Testis (tissue), 3 donors: ENCODE measurements around the gene MATCAP1. TPM values are rescaled to one million over a fixed set of nuclear protein-coding genes. Genes with fewer than 3 reads are reported as not detected.

Source experiments
- DNase-seq: peaks from one replicate; pipeline ENCODE4 v3.0.0-alpha.2; 2019
- H3K27ac ChIP-seq, 2 donors: fragments of 200-600 bp; sonication (generic); one replicate each; pipeline ENCODE4 v1.5.1; 2019
- H3K27me3 ChIP-seq: fragments of 200-600 bp; sonication (generic); one replicate; pipeline ENCODE4 v1.5.1; 2019
- H3K36me3 ChIP-seq: fragments of 200-600 bp; sonication (generic); one replicate; pipeline ENCODE4 v1.5.1; 2017; ENCODE audit warnings: low read depth; ENCODE audit errors: missing control alignments
- H3K4me1 ChIP-seq: fragments of 200-600 bp; sonication (generic); one replicate; pipeline ENCODE4 v1.5.1; 2019
- H3K4me3 ChIP-seq, 2 donors: fragments of 200-600 bp; sonication (generic); one replicate each; pipeline ENCODE4 v1.5.1; 2017 to 2019
- H3K9me3 ChIP-seq: fragments of 200-600 bp; sonication (generic); one replicate; pipeline ENCODE4 v1.5.1; 2017
- POLR2A ChIP-seq: fragments of 450-650 bp; IDR thresholded peaks from one replicate; pipeline ENCODE4 v1.6.1; 2017; ENCODE audit warnings: antibody characterized with exemption, mild to moderate bottlenecking, moderate library complexity
- WGBS, 2 donors: methylation state at CpG; one replicate each; pipeline ENCODE4 v1.1.5; 2018; 5-methylcytosine and 5-hydroxymethylcytosine counted together
- intact Hi-C: fragments of 100-400 bp; cut with DNase I; formaldehyde crosslinking; loops from one replicate; pipeline ENCODE4 v1.15.1; 2023; ENCODE audit warnings: low total_unique reads
- polyA plus RNA-seq: library from polyadenylated mRNA; stranded (reverse); fragments of 350-450 nt; fragmentation: Illumina TruSeq; extraction: RNeasy Lipid Tissue Mini Kit (QIAGEN cat#74804); gene quantifications from one replicate; pipeline ENCODE4 v1.2.3, GENCODE V29; 2014; ENCODE audit warnings: low read depth, low replicate concordance; ENCODE audit not compliant: insufficient read depth
- total RNA-seq, 2 donors: library from RNA; depleted of rRNA; stranded (reverse); fragments of >200 nt; gene quantifications; one replicate each; pipeline ENCODE4 v1.2.3, GENCODE V29; 2016
- TF ChIP-seq, protein P1 (sequence below), 3 experiments: fragments of 450-650 bp in 2 of 3; fragments of 200-600 bp in 1 of 3; sonication (generic) in 1 of 3; IDR thresholded peaks; one replicate each; pipeline ENCODE4 v1.5.1; 2016 to 2019; ENCODE audit warnings: antibody characterized with exemption in 3 of 3, mild to moderate bottlenecking in 2 of 3, moderate library complexity in 1 of 3

The MATCAP1 gene
- total and polyA plus RNA-seq, 3 donors from 2014 or later = 44.6 to 89.4 (median 65.1) TPM

DNA sequence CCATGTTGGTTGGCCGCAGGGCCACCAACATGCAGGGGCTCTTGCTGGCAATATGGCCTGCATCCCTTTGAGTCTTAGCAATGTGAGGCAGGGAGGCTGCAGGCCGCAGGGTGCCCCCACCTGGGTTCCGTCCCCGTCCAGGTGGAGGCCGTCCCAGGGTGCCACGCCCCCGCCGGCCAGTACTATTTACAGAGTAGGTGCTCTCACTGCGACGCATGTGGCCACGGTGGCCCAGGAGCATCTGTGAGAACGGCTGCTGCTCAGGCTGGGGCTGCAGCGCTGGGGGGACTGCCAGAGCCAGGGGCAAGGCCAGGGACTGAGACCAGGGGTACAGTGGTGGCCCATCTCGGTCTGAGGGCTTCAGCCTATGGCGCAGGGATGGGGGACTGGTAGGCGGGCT, 3.6 kb downstream of the MATCAP1 start:
- TF ChIP-seq, protein P1, sequence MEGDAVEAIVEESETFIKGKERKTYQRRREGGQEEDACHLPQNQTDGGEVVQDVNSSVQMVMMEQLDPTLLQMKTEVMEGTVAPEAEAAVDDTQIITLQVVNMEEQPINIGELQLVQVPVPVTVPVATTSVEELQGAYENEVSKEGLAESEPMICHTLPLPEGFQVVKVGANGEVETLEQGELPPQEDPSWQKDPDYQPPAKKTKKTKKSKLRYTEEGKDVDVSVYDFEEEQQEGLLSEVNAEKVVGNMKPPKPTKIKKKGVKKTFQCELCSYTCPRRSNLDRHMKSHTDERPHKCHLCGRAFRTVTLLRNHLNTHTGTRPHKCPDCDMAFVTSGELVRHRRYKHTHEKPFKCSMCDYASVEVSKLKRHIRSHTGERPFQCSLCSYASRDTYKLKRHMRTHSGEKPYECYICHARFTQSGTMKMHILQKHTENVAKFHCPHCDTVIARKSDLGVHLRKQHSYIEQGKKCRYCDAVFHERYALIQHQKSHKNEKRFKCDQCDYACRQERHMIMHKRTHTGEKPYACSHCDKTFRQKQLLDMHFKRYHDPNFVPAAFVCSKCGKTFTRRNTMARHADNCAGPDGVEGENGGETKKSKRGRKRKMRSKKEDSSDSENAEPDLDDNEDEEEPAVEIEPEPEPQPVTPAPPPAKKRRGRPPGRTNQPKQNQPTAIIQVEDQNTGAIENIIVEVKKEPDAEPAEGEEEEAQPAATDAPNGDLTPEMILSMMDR (IDR thresholded peaks at IDR 0.05) = no peak
- TF ChIP-seq POLR2A = no peak
- H3K4me3 ChIP-seq = no peak overlapping the region
- H3K36me3 ChIP-seq = no peaks in the 10 kb centered on the region
- intact Hi-C loops = no loop called here
- no peaks in the 10 kb centered on the region for H3K9me3 ChIP-seq
- no peak overlapping the region for H3K27ac ChIP-seq
- no peaks in the 10 kb centered on the region for H3K27me3 ChIP-seq
- 95 to 100% methylated on average over 1 to 16 of the region's 16 CpGs for WGBS, 2 donors
- H3K4me1 ChIP-seq = peaks cover 14% of the 10 kb centered on the region
- DNase-seq = no peak

- no peaks in the 10 kb centered on the region for H3K36me3 ChIP-seq
- peaks cover 11% of the 10 kb centered on the region for H3K4me1 ChIP-seq
- H3K4me3 ChIP-seq = no peak overlapping the region
- H3K9me3 ChIP-seq = no peaks in the 10 kb centered on the region
- TF ChIP-seq POLR2A = no peak
- TF ChIP-seq, protein P1 (IDR thresholded peaks at IDR 0.05) = no peak
- no peaks in the 10 kb centered on the region for H3K27me3 ChIP-seq
- 90 to 94% methylated on average over 9 to 13 of the region's 13 CpGs for WGBS, 2 donors
- DNase-seq = no peak
- intact Hi-C loops = no loop called here
- H3K27ac ChIP-seq = no peak overlapping the region
Observed at GRCh38 chr16:67179421-67180080, 4.2 kb downstream of the MATCAP1 start.

DNA sequence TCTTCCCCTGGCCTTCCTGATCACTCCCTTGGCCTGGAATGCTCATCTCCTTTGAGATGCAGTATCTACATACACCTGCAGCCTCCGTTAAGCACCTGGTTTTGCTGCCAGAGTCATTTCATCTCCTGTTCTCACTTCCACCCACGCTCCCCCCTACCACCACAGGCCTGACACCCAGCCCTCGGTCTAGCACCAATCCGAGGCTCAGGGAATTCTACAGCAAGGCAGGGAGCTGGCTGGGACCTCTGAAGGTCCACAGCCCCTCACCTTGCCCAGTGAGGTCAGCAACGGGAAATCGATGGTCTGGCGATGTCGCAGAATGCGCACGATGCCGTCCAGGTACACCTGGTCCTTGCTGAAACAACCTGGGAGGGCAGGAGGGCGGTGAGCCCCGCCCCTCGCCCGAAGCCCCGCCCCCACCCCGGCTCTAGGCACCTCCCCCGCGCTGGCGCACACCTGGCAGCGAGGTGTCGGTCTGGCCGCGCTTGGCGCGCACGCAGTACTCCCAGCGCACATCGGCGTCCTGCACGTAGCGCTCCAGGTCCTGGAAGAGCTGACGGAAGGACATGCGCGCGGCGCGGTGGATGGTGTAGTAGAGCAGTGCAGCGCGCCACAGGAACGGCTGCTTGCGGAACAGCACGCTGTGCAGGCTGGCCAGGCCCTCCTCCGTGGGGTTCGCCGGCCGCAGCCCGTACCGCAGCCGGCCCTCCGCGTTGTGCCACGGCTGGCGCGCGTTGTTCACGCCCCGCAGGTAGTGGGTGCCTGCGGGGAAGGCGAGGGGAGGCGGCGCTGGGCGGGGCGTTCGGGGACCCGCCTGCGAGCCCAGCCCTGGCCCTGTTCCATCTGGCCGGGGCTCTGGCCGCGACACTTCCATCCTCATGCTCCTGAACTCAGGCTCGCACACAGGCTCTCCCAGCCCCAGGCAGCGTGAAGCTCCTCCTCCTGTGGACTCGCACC, 5.7 kb downstream of the MATCAP1 start:
- Histone ChIP-seq H3K4me1 (peaks cover 18% of the 10 kb centered on the region), H3K9me3 (no peaks in the 10 kb centered on the region), H3K36me3 (no peaks in the 10 kb centered on the region), H3K27me3 (no peaks in the 10 kb centered on the region), H3K4me3 (peak overlapping the region; percentile 37 to 53), H3K27ac (peak overlapping the region in 1 of 2 donors; percentile 69)
- peak; percentile 65 for DNase-seq
- intact Hi-C loops = no loop called here
- 3 to 18% methylated on average over 27 to 42 of the region's 73 CpGs for WGBS, 2 donors
- TF ChIP-seq, protein P1 (IDR thresholded peaks at IDR 0.05) = peak in 1 of 3 experiments; percentile 40
- TF ChIP-seq POLR2A = no peak

GRCh38 chr16:67176662-67177061, 7.1 kb downstream of the MATCAP1 start:
- H3K27ac ChIP-seq = no peak overlapping the region
- TF ChIP-seq POLR2A = no peak
- TF ChIP-seq, protein P1 (IDR thresholded peaks at IDR 0.05) = no peak
- no peaks in the 10 kb centered on the region for H3K27me3 ChIP-seq
- no peak for DNase-seq
- H3K36me3 ChIP-seq = no peaks in the 10 kb centered on the region
- 93 to 94% methylated on average over 3 to 11 of the region's 12 CpGs for WGBS, 2 donors
- intact Hi-C loops = no loop called here
- H3K4me1 ChIP-seq = peaks cover 16% of the 10 kb centered on the region
- H3K4me3 ChIP-seq = no peak overlapping the region
- no peaks in the 10 kb centered on the region for H3K9me3 ChIP-seq
